Stimulated activated naive CD8-positive, alpha-beta T cell treated with anti-CD3 and anti-CD28 coated beads, Interleukin-15, Interleukin-2, amounts not matched to agents 100 U/mL and 50 U/mL, for 24 hours (primary cell): ENCODE measurements around the gene RAD9A.

Experiments
- ATAC-seq: fragments of 150-1000 bp; cut with Tn5 transposase; one replicate; pipeline ENCODE4 v1.10.0; 2021
- DNase-seq: peaks from one replicate; pipeline ENCODE4 v3.0.0; 2021

The RAD9A gene

GRCh38 chr11:67375320-67376055 lies 16.3 kb upstream of the RAD9A start:
- DNase-seq (no peak), ATAC-seq (no peak)

- ATAC-seq, result no peak
- no peak for DNase-seq
These were observed 15.5 kb upstream of the RAD9A start for GRCh38 chr11:67376063-67376820.

GRCh38 chr11:67376873-67377808 lies 14.6 kb upstream of the RAD9A start:
- ATAC-seq, result no peak

GRCh38 chr11:67378544-67378943 lies 13.2 kb upstream of the RAD9A start:
- DNase-seq (no peak), ATAC-seq (no peak)

More at GRCh38 chr11:67376873-67377808, 14.6 kb upstream of the RAD9A start:
- no peak for DNase-seq

- ATAC-seq (peak; percentile 38), DNase-seq (no peak)
These were observed 12.4 kb upstream of the RAD9A start for GRCh38 chr11:67379061-67380058.

GRCh38 chr11:67381244-67381972 lies 10.4 kb upstream of the RAD9A start:
- ATAC-seq (no peak), DNase-seq (no peak)

GRCh38 chr11:67382276-67383136 lies 9.3 kb upstream of the RAD9A start:
- DNase-seq (peak; percentile 87), ATAC-seq (peak; percentile 89)

- no peak for ATAC-seq
- no peak for DNase-seq
These were observed 6.9 kb upstream of the RAD9A start for GRCh38 chr11:67384851-67385366.

- ATAC-seq, result no peak
These were observed 4.7 kb upstream of the RAD9A start for GRCh38 chr11:67387069-67387468.

GRCh38 chr11:67387518-67387917 lies 4.3 kb upstream of the RAD9A start:
- ATAC-seq (no peak), DNase-seq (no peak)

More at GRCh38 chr11:67387069-67387468, 4.7 kb upstream of the RAD9A start:
- no peak for DNase-seq

- DNase-seq, result peak; percentile 74
These were observed 2.3 kb upstream of the RAD9A start for GRCh38 chr11:67389477-67389876.

GRCh38 chr11:67390947-67391303 lies 861 bp upstream of the RAD9A start:
- no peak for ATAC-seq
- DNase-seq, result no peak

More at GRCh38 chr11:67389477-67389876, 2.3 kb upstream of the RAD9A start:
- ATAC-seq, result no peak

- ATAC-seq (no peak), DNase-seq (peak; percentile 34)
These were observed 463 bp downstream of the RAD9A start for GRCh38 chr11:67392183-67392715.

GRCh38 chr11:67393437-67393836 lies 1.7 kb downstream of the RAD9A start:
- no peak for ATAC-seq
- peak; percentile 4 for DNase-seq

GRCh38 chr11:67393990-67394389 lies 2.2 kb downstream of the RAD9A start:
- ATAC-seq (no peak), DNase-seq (peak; percentile 5)

- ATAC-seq (no peak), DNase-seq (no peak)
These were observed 3.9 kb downstream of the RAD9A start for GRCh38 chr11:67395555-67396258.

GRCh38 chr11:67396259-67396581 lies 4.4 kb downstream of the RAD9A start:
- DNase-seq (no peak), ATAC-seq (no peak)

- ATAC-seq, result no peak
- no peak for DNase-seq
These were observed 5.0 kb downstream of the RAD9A start for GRCh38 chr11:67396587-67397389.
